Measurements from ENCODE around the gene MAIP1. TPM values are rescaled to one million over a fixed set of nuclear protein-coding genes. Genes with fewer than 3 reads are reported as not detected.

MAIP1 gene, protein sequence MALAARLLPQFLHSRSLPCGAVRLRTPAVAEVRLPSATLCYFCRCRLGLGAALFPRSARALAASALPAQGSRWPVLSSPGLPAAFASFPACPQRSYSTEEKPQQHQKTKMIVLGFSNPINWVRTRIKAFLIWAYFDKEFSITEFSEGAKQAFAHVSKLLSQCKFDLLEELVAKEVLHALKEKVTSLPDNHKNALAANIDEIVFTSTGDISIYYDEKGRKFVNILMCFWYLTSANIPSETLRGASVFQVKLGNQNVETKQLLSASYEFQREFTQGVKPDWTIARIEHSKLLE
- polyA plus RNA-seq (2011; rRNA removed) (11.3 and 14.0 TPM in 2 replicates), polyA minus RNA-seq (2011; rRNA and poly(A)+ RNA removed) (4.5 and 6.4 TPM in 2 replicates)

DNA sequence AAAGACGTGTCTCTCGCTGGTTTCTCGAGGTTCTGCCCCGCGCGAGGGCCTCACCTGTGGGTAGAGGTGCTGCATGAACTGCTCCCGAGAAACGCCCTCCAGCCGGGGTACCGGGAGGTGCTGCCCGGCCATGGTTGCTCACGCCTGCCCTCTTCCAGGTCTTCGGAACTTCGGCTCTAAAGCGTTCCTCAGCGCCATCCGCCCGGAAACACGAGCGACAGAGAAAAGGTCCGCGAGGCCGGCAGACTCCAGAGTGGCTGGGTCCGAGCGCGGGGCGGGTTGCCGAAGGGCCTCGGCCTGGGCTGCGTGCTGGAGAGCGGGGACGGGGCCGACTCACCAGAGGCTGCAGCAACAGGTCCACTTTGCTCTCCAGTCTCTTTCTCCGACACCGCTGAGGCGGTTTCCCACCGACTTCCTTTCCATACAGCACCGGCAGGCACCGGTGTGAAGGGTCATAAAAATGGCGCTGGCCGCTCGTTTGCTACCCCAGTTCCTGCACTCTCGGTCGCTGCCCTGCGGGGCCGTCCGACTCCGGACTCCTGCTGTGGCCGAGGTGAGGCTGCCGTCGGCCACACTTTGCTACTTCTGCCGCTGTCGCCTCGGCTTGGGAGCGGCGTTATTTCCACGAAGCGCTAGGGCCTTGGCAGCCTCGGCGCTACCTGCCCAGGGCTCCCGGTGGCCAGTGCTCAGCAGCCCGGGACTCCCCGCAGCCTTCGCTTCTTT, at the start of gene MAIP1, which contains the start of gene TYW5:
MAIP1 (plus strand) TSS at position 244 of the 723 bp plus-strand sequence; CDS start at position 461, 217 bp downstream.
TYW5 (minus strand) TSS at position 153 of the 723 bp plus-strand sequence; CDS start at position 132, 21 bp downstream.
- ChIA-PET CTCF (interaction anchor here (1.4 kb wide), 1 partner anchor 18 kb away, joined by 3 read pairs; no protein-coding TSS in a partner anchor), POLR2A (no interaction called here)
- TF ChIP-seq, protein P1, sequence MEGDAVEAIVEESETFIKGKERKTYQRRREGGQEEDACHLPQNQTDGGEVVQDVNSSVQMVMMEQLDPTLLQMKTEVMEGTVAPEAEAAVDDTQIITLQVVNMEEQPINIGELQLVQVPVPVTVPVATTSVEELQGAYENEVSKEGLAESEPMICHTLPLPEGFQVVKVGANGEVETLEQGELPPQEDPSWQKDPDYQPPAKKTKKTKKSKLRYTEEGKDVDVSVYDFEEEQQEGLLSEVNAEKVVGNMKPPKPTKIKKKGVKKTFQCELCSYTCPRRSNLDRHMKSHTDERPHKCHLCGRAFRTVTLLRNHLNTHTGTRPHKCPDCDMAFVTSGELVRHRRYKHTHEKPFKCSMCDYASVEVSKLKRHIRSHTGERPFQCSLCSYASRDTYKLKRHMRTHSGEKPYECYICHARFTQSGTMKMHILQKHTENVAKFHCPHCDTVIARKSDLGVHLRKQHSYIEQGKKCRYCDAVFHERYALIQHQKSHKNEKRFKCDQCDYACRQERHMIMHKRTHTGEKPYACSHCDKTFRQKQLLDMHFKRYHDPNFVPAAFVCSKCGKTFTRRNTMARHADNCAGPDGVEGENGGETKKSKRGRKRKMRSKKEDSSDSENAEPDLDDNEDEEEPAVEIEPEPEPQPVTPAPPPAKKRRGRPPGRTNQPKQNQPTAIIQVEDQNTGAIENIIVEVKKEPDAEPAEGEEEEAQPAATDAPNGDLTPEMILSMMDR (IDR thresholded peaks at IDR 0.05; ENCODE audit: insufficient read depth, low read depth, low read length), result peak; percentile 43
- peak; percentile 24 for DNase-seq (ENCODE audit: low read depth)
- Histone ChIP-seq H3K4me3 (ENCODE audit: low read depth, low read length) (peak within 1 kb of the TSS; percentile 81), H3K36me3 (ENCODE audit: control insufficient read depth, insufficient read depth, low read length) (peaks cover 4% of the 10 kb centered on the region), H3K27me3 (ENCODE audit: control insufficient read depth, insufficient read depth, low read length) (no peaks in the 10 kb centered on the region)

DNA sequence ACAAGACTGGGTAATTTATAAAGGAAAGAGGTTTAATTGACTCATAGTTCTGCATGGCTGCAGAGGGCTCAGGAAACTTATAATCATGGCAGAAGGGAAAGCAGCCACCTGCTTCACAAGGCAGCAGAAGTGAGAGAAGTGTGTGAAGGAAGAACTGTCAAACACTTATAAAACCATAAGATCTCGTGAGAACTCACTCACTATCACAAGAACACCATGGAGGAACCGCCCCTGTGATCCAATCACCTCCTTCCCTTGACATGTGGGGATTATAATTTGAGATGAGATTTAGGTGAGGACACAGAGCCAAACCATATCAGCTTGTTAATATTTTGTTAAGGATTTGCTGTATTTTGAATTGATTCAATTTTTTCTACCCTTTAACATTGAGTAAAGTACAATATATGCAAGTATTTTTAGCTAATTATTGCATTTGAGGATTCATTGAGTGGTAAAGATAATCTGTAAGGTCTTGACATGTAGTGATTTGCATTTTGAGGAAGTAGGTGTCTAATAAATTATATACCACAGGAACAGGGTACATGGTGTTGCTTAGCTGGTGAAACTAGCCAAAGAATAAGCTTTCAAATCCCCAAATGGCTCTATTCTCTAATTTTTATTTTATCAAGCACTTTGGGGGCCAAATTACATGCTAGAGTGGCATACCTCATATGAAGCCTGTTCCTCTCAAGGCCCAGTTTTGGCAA, 48.2 kb upstream of the MAIP1 start:
- H3K4me3 ChIP-seq (ENCODE audit: low read depth, low read length), result no peak overlapping the region
- no peak for DNase-seq (ENCODE audit: low read depth)
- H3K27me3 ChIP-seq (ENCODE audit: control insufficient read depth, insufficient read depth, low read length), result no peaks in the 10 kb centered on the region; the same call in 1 of the 2 replicates
- TF ChIP-seq, protein P1 (IDR thresholded peaks at IDR 0.05; ENCODE audit: insufficient read depth, low read depth, low read length), result no peak
- no peaks in the 10 kb centered on the region for H3K36me3 ChIP-seq (ENCODE audit: control insufficient read depth, insufficient read depth, low read length)
- ChIA-PET CTCF (no interaction called here), POLR2A (no interaction called here)

DNA sequence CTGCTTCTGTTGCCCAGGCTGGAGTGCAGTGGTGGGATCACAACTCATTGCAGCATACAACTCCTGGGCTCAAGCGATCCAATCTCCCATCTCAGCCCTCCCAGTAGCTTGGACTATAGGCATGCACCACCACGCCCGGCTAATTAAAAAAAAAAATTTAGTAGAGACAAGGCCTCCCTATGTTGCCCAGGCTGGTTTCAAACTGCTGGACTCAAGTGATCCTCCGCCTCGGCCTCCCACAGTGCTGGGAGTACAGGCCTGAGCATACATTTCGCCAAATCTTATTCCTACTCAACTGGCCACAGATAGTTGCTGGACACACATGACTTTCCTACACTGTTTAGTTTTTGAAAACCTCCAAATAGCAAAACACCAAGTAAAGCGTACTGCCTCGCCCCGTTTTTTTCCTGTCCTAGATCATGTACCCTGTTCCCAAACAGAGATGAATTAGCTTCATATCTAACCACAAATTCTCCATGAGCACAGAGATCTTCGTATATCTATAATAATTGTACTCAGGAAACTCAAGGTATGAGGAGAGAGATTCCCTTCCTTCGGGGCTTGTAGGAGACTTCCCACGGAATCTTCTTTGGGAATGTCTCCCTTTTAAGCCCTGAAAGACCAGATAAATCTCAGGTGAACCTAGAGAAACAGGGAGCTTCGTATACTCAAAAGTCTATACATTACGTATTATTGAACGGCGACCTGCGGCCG, 44.9 kb upstream of the MAIP1 start:
- TF ChIP-seq, protein P1 (IDR thresholded peaks at IDR 0.05; ENCODE audit: insufficient read depth, low read depth, low read length), result no peak
- no peaks in the 10 kb centered on the region for H3K36me3 ChIP-seq (ENCODE audit: control insufficient read depth, insufficient read depth, low read length)
- POLR2A ChIA-PET, result no interaction called here
- H3K4me3 ChIP-seq (ENCODE audit: low read depth, low read length), result peak overlapping the region; percentile 31
- DNase-seq (ENCODE audit: low read depth), result no peak
- H3K27me3 ChIP-seq (ENCODE audit: control insufficient read depth, insufficient read depth, low read length), result no peaks in the 10 kb centered on the region
- CTCF ChIA-PET, result interaction anchor here (0.7 to 1.0 kb wide), 2 partner anchors 170 to 719 kb away, joined by 3 read pairs; no protein-coding TSS in a partner anchor

DNA sequence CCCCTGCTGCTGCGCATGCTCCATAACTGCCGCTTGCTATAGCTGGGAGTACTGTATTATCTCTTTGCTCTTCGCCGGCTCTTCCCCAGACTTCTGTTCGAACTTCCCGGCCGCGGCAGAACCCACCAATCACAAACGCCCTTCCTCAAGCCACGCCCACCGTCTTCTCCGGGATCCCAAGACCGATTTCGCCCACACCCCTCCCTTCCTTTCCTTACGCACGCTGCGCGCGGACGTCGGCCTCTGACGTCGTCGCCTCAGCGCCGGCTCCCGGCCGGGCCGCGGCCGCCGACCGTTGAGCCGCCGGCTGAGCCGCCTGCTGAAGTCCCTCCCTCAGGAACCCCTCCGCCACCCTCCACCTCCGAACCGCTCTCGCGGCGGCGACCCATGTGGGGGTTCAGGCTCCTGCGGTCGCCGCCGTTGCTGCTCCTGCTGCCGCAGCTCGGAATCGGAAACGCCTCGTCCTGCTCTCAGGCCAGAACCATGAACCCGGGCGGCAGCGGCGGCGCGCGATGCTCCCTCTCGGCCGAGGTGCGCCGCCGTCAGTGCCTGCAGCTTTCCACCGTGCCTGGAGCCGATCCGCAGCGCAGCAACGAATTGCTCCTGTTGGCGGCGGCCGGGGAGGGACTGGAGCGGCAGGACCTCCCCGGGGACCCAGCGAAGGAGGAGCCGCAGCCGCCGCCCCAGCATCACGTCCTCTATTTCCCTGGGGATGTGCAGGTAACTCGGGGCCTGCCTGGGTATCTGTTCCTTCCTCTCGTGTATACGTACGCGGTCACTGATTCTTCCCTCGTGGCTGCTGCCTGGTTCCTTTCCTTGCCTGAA, 44.1 kb upstream of the MAIP1 start, which contains the start of gene C2orf69:
C2orf69 (plus strand) TSS at position 242 of the 825 bp plus-strand sequence; CDS start at position 388, 146 bp downstream.
- Histone ChIP-seq H3K4me3 (ENCODE audit: low read depth, low read length) (peak within 1 kb of the TSS; percentile 79), H3K27me3 (ENCODE audit: control insufficient read depth, insufficient read depth, low read length) (no peaks in the 10 kb centered on the region), H3K36me3 (ENCODE audit: control insufficient read depth, insufficient read depth, low read length) (no peaks in the 10 kb centered on the region)
- ChIA-PET POLR2A (no interaction called here), CTCF (interaction anchor here (0.7 kb wide), 1 partner anchor 171 kb away, joined by 3 read pairs; no protein-coding TSS in a partner anchor)
- TF ChIP-seq, protein P1 (IDR thresholded peaks at IDR 0.05; ENCODE audit: insufficient read depth, low read depth, low read length), result peak; percentile 11; the same call in 1 of the 2 replicates
- DNase-seq (ENCODE audit: low read depth), result peak; percentile 85
